Fibroblast of lung (primary cell): Measurements from ENCODE around the gene SLC35F3.

ENCODE experiments used
- EZH2 ChIP-seq: IDR thresholded peaks from 2 replicates; pipeline ENCODE4 v1.5.1; 2012; ENCODE audit warnings: low read length, control low read depth, mild to moderate bottlenecking; ENCODE audit errors: missing control alignments
- TF ChIP-seq, protein P1 (sequence below), 2 donors: IDR thresholded peaks in 1 of 2; conservative IDR thresholded peaks in 1 of 2; 1 replicate in 1 of 2; 2 replicates in 1 of 2; pipeline ENCODE4 v1.5.1; 2011 to 2012; ENCODE audit warnings: low read length in 2 of 2, control low read depth in 1 of 2, inconsistent platforms in 1 of 2, low read depth in 1 of 2, mild to moderate bottlenecking in 1 of 2

DNA sequence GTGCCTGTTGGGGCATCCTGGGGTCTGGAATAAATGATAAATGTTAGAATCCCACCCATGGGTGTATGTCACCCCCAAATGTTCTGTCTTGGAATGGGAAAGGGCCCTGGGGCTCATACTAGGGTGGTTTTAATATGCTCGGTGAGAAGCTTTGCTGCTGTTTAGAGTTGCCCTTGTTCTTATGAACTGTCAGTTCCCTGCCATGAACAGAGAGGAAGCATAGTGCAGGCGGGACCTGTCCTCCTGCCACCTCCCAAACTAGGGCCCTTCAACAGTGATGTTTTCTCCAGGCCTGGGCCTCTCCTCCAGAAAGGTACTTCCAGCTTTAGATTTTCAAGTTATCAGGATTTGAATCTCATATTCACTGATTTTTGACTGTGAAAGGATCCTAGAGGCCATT, 388.1 kb downstream of the SLC35F3 start:
- TF ChIP-seq, protein P1, sequence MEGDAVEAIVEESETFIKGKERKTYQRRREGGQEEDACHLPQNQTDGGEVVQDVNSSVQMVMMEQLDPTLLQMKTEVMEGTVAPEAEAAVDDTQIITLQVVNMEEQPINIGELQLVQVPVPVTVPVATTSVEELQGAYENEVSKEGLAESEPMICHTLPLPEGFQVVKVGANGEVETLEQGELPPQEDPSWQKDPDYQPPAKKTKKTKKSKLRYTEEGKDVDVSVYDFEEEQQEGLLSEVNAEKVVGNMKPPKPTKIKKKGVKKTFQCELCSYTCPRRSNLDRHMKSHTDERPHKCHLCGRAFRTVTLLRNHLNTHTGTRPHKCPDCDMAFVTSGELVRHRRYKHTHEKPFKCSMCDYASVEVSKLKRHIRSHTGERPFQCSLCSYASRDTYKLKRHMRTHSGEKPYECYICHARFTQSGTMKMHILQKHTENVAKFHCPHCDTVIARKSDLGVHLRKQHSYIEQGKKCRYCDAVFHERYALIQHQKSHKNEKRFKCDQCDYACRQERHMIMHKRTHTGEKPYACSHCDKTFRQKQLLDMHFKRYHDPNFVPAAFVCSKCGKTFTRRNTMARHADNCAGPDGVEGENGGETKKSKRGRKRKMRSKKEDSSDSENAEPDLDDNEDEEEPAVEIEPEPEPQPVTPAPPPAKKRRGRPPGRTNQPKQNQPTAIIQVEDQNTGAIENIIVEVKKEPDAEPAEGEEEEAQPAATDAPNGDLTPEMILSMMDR (conservative IDR thresholded peaks at IDR 0.05 in 1 of 2, IDR thresholded peaks at IDR 0.05 in 1 of 2; ENCODE audit: low read depth in 1 of 2, low read length in 2 of 2) = no peak
- TF ChIP-seq EZH2 = no peak
